Right atrium auricular region (tissue), 2 donors: Measurements from ENCODE around the gene SUFU. TPM values are rescaled to one million over a fixed set of nuclear protein-coding genes. Genes with fewer than 3 reads are reported as not detected.

Source experiments
- DNase-seq: peaks from one replicate; pipeline ENCODE4 v3.0.0-alpha.2; 2019; ENCODE audit warnings: low spot score
- H3K27ac ChIP-seq, 2 donors: fragments of 200-600 bp; sonication (generic); 1 replicate in 1 of 2; 2 replicates in 1 of 2; pipeline ENCODE4 v1.5.1; 2016 to 2019
- H3K27me3 ChIP-seq, 2 donors: fragments of 200-600 bp; sonication (generic); one replicate each; pipeline versions ENCODE4 v1.5.1 to v1.6.0; 2017 to 2019
- H3K36me3 ChIP-seq: fragments of 200-600 bp; sonication (generic); one replicate; pipeline ENCODE4 v1.5.1; 2016
- H3K4me1 ChIP-seq, 2 donors: fragments of 200-600 bp; sonication (generic); one replicate each; pipeline versions ENCODE4 v1.5.1 to v1.6.0; 2017 to 2019
- H3K4me3 ChIP-seq, 2 donors: fragments of 200-600 bp; sonication (generic); 1 replicate in 1 of 2; 2 replicates in 1 of 2; pipeline ENCODE4 v1.5.1; 2017 to 2019; ENCODE audit warnings: mild to moderate bottlenecking in 1 of 2, moderate library complexity in 1 of 2
- H3K9me3 ChIP-seq, 2 donors: fragments of 200-600 bp; sonication (generic); one replicate each; pipeline ENCODE4 v1.5.1; 2019
- CTCF ChIP-seq, 2 donors: fragments of 200-600 bp; sonication (generic); IDR thresholded peaks; one replicate each; pipeline ENCODE4 v1.5.1; 2019; ENCODE audit warnings: antibody characterized with exemption in 2 of 2
- total RNA-seq, 2 donors: library from RNA; depleted of rRNA; stranded (reverse); fragments of >200 nt; gene quantifications; one replicate each; pipeline ENCODE4 v1.1.0, GENCODE V29; 2016

The SUFU gene
- total RNA-seq, 2 donors from 2014 or later = 4.9 to 6.4 TPM

DNA sequence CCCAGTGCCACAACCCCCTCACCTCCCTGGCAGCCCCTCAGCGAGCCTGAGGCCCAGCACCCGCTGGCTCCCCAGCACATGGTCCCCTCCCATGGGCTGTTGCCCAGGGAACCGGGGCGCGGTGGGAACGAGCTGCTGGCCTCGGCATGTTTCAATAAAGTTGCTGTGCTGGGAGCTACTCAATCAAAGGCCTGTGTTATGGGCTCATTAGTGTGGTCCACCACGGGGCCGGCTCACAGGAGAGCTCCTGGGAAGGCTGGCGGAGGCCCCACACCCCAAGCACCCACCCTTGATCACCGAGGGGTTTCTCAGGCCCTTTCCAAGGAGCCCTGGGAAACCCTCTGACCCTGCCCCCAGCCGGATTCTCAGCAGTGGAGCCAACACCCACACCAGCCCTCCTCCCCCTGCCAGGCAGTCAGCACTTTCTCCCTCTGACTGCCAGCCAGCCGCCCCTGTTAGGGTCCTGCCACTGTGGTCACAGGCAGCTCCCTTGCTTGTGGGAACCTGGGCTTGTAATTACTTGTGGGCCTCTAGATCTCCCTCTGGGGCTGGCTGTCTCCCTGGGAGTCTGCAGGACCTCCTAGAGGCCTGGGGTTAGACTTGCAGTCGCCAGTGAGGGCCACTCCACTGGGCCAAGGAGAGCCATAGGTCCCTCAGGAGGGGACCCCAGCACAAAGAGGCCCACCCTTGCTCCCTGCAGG is 115.7 kb downstream of the SUFU start:
- no peak overlapping the region for H3K4me3 ChIP-seq
- no peaks in the 10 kb centered on the region for H3K9me3 ChIP-seq
- H3K36me3 ChIP-seq = peaks cover 6% of the 10 kb centered on the region
- H3K27me3 ChIP-seq = no peaks in the 10 kb centered on the region
- H3K27ac ChIP-seq = peak overlapping the region; percentile 81 to 90
- peaks cover 0 to 81% of the 10 kb centered on the region in 2 donors for H3K4me1 ChIP-seq
- no peak for DNase-seq
- no peak for TF ChIP-seq CTCF (IDR thresholded peaks at IDR 0.05)

DNA sequence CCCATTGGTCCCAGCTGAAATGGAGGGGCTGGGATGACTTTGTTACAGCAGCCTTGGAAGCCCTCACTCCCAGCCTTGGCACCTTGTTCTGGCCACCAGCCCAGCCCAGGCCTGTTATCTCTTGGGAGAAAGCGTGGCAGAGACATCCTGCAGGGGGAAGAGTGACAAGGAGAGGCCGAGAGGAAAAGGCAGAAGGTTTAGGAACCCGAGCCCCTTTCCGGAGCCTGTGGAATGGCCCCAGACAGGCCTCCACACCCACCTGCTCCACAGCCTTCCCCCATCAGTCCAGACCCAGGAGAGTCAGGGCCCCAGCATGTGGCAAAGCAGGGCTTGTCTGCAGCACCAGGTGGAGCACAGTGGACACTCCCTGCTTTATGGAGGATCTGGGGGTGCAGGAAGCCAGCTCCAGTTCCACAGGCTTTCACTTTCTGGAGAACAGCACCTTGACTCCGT is 116.4 kb downstream of the SUFU start:
- H3K4me3 ChIP-seq = no peak overlapping the region
- peaks cover 0 to 79% of the 10 kb centered on the region in 2 donors for H3K4me1 ChIP-seq
- H3K27me3 ChIP-seq = no peaks in the 10 kb centered on the region
- H3K36me3 ChIP-seq = peaks cover 6% of the 10 kb centered on the region
- DNase-seq = no peak
- H3K27ac ChIP-seq = peak overlapping the region; percentile 81 to 90
- no peaks in the 10 kb centered on the region for H3K9me3 ChIP-seq
- no peak for TF ChIP-seq CTCF (IDR thresholded peaks at IDR 0.05)

GRCh38 chr10:102620591-102621442 is 117.0 kb downstream of the SUFU start:
- peaks cover 6% of the 10 kb centered on the region for H3K36me3 ChIP-seq
- no peak for DNase-seq
- TF ChIP-seq CTCF (IDR thresholded peaks at IDR 0.05) = no peak
- peak overlapping the region; percentile 81 to 90 for H3K27ac ChIP-seq
- H3K27me3 ChIP-seq = no peaks in the 10 kb centered on the region
- H3K4me3 ChIP-seq = no peak overlapping the region
- peaks cover 0 to 79% of the 10 kb centered on the region in 2 donors for H3K4me1 ChIP-seq
- H3K9me3 ChIP-seq = no peaks in the 10 kb centered on the region

DNA sequence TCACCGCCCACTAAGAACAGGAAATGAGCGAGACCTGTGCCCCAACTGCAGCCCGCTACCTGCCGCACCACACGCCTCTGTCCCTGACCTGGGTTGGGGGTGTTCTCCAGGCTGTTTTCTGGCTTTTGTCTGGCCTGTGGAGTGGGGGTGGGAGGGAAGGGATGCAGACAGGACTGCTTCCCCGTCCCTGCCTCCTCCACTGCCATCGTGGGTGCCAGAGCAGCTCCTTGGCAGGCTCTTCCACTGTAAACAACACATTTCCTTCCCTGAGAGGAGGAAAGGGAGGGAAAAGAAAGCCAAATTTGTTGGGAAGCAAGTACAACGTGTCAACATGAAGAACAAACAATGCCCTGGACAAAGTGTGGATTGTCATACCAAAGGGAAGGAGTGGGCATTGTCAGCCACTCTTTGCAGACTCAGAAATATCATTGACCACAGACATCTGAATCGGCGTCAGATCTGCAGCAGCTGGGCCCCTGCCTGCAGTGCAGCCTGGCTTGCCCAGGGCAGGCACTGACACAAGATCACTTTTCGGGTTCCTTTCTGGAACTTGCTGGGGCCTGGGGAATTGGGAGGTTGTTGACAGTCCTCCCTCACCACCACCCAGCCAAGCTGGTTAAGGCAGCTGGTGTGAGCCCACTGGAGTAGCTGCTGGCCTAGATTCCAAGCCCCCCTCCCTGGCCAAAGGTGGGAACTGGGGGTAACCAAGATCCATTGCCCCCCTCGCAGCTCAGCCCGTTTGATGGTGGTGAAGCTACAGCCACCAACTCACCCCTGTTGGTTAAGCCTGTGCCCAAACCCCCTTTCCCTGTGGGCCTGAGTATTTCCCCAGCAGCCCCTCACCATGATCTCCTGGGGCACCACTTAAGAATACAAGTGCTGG is 117.9 kb downstream of the SUFU start:
- no peaks in the 10 kb centered on the region for H3K27me3 ChIP-seq
- peaks cover 6% of the 10 kb centered on the region for H3K36me3 ChIP-seq
- no peak for TF ChIP-seq CTCF (IDR thresholded peaks at IDR 0.05)
- no peaks in the 10 kb centered on the region for H3K9me3 ChIP-seq
- H3K4me3 ChIP-seq = no peak overlapping the region
- H3K27ac ChIP-seq = peak overlapping the region; percentile 81 to 90
- H3K4me1 ChIP-seq = peaks cover 0 to 79% of the 10 kb centered on the region in 2 donors
- no peak for DNase-seq

DNA sequence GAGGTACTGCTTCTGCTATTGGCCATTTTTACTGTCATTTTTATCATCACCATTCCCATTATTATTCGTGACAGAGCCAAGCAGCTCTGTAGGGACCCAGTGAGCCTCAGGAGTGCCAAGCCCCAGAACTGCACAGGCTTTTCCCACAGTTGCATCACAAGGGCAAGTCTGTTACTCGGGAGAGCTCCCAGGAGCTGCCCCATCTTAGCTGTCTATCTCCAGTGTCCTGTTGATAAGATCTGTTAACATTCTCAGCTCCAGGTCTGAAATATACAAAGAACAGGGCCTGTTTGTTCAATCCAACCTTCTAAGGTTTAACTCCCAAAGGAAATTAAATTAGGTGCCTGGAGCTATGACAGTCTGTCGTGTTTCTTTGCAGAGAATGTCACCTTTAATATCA is 120.3 kb downstream of the SUFU start:
- H3K27ac ChIP-seq = no peak overlapping the region
- no peaks in the 10 kb centered on the region for H3K27me3 ChIP-seq
- peaks cover 0 to 79% of the 10 kb centered on the region in 2 donors for H3K4me1 ChIP-seq
- H3K36me3 ChIP-seq = no peaks in the 10 kb centered on the region
- H3K4me3 ChIP-seq = no peak overlapping the region
- H3K9me3 ChIP-seq = no peaks in the 10 kb centered on the region
- DNase-seq = no peak
- no peak for TF ChIP-seq CTCF (IDR thresholded peaks at IDR 0.05)
